GM19324 (cell line): ENCODE data around the gene RAB31.

ENCODE experiments used
- ATAC-seq: cut with Tn5 transposase; IDR thresholded peaks from one replicate; pipeline ENCODE4 v1.9.1; 2021; ENCODE audit warnings: mild to moderate bottlenecking, moderate library complexity; ENCODE audit not compliant: unreplicated experiment, low FRiP score

RAB31 gene

DNA sequence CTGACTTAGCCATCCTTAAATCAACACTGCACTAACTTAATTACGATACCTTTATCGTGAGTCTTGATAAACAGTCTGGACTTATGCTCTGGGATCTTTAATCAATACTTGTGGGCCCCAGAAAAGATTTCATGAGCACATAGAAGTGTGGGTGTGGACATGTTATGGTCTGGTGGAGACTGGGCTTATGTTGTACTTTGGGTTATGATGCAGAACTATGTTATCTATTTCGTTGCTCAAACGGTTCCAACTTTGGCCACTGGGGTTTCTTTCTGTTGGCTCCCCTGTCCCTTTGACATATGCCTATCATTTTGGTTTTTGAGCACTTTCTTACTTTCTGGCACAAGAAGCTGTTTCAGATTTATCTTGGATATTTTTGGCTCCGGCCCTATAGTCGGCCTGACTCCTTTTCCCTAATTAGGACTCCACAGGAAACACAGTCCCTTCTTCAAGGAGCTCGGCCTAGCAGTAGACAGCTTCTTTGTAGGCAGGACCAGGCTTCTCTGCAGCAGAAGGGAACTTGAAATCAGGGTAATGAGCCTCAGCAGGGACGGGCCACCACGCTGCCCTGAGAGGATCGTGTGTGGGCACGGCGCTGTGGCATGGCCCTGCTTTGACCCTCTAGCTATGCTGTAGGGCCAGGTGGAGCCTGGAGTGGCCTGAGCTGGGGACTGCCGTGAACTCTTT, 123.1 kb downstream of the RAB31 start:
- no peak for ATAC-seq

DNA sequence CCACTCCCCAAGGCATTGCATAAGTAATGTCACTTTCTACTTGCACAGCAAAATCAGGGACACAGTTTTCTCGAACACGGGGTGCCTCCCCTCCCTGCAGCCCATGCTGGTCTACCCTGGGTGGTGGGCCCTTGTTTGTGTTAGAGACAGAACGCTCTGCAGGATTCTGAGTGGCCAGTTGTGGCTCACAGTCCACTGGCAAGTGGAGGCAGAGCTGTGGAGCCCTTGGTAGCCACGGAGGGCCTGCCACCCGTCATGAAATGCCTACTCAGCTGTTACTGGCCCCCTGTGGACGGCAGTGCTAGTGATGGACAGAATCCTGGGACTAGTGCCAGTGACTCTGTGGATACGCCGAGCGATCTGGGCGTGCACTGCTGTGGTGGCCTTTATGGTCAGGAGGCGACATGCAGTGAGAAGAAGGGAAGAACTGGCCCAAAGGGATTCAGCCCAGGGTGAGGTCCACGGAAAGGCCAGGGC, 123.7 kb downstream of the RAB31 start:
- ATAC-seq = no peak

- no peak for ATAC-seq
These were observed 124.8 kb downstream of the RAB31 start for GRCh38 chr18:9832871-9833270.

- no peak for ATAC-seq
These were observed 126.5 kb downstream of the RAB31 start for GRCh38 chr18:9834551-9834950.

DNA sequence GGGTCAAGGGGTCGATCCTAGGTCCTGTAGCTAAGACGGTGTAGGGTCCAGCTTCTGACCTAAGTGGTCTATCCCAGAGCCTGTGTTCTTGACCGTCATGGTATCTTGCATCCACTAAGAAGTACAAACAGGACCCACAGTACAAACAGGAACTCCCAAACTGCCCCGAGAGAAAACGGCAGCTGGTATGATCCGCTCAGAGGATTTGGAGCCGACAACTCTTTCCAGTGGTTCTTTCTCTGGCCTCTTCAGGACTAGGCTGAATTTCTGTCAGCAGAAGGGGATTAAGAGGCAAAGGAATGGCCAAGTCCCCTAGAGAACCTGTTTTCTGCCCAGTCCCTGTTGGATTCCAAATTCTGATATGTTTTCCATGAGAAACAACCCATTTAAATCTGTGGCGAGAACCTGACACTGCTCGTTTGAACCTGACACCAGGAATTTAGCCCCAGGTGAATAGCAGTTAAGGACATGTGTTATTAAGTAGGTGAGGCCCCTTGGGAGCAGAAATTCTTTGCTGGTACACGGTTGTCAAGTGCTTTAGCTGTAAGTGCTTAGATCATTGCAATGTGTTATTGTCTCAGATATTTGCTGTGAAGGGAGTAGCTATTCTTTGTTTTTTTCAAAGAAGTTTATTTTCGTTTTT, 127.1 kb downstream of the RAB31 start:
- ATAC-seq = no peak

GRCh38 chr18:9835825-9836224, 127.7 kb downstream of the RAB31 start:
- no peak for ATAC-seq

- no peak for ATAC-seq
These were observed 130.2 kb downstream of the RAB31 start for GRCh38 chr18:9838144-9838877.

DNA sequence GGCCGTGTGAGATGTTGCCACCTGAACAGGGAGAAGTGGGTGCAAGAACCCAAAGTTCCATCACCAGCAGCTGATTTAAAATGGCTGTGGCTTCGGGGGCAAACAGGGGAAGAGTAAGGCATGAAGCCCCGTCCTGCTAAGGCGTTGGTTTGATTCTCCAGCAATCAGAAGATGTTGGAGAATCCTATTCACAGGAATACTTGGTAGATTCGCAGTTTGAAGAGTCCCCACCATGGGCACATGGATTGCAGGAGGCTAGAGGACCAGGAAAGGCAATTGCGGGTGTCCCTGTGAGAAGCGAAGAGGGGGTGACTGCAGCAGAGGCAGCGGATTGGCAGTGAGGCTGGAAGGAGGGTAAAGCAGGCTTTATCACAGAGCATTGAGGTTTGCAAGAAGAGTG, 131.1 kb downstream of the RAB31 start:
- no peak for ATAC-seq

DNA sequence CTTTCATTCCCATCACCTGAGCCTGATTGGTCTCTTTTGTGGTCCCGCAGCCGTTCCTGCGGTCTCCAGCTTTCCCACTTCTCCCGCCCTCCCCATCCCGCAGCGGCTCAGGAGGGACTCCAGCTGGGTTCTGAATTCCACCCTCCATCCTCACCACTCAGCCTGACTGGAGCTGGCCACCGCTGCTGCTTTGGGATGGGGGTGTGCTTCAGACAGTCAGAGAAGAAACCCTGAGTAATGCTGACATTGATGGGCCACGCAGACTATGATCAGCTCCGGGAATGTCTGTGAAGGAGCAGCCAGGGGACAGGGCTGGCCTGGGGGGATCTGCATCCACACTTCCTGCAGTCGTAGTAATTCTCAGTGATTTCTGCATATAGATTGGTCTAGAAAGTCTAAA, 131.8 kb downstream of the RAB31 start:
- ATAC-seq = no peak

DNA sequence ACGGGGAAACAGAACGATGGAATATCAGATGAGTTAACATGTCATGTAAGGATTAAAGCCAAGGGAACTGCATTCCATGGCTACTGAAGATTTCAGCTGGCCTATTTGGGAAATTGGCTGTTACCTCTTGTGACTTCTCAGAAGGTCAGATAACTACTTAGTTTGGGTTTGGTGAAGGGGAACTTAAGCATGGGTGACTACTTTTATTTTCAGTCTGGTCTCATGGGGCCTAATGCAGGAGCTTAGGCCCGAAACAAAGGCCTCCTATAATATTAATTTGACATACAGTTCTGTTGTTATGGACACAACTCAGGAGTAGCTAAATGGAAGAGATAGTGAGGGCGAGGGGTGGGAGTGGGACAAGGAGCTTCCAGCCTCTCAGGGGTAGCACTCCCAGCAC, 133.7 kb downstream of the RAB31 start:
- ATAC-seq = no peak

- no peak for ATAC-seq
These were observed 134.3 kb downstream of the RAB31 start for GRCh38 chr18:9842448-9842847.

DNA sequence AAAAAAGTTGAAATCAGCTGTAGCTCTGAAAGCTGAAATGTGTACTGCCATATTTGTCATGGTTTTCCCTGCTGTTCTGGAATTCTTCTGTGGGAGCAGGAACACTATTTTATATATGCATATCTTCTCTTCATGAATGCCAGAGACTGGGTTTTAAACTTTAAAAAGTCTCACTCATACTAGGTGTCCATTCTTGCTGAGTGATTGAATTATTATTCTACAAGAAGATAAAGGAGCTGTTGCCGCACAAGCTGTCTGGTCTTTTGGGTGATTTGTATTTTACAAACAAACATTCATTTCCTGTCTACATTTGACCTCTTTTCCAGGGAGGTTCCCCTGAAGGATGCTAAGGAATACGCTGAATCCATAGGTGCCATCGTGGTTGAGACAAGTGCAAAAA, 137.2 kb downstream of the RAB31 start:
- no peak for ATAC-seq

DNA sequence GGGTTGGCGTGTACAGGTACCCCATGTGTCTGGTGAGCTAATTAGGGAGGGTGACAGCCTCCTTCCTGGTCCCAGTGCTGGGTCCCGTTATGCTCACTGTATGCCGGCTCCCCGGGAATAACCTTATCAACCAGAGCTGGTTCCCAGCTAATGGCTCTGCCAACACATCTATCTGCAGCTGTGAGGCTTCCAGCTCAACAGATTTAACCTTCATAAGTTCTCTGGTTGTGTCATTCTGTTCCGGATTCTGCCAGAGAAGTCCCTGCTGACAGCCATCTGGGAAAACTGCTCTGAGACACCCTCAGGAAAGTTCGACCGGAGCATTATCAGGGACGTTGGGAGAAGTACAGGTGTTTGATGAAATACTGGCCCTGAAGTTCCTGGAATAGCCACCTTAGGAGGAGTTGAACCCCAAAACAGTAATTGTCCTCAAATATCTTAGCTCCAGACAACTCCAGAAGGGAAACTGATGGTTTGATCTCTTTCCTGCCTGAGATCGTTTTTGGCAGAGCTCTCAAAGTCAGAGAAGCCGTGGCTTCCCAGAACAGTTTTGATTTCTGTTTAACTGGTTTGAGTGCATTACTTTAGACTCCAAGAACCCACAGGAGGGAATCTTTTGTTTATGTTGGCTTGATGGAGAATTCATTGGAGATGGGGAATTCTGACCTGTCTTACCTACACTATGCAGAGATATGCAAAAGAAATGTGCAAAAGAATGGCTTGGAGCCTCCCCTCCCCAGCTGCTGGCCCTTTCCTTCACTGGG, 138.2 kb downstream of the RAB31 start:
- ATAC-seq = no peak

DNA sequence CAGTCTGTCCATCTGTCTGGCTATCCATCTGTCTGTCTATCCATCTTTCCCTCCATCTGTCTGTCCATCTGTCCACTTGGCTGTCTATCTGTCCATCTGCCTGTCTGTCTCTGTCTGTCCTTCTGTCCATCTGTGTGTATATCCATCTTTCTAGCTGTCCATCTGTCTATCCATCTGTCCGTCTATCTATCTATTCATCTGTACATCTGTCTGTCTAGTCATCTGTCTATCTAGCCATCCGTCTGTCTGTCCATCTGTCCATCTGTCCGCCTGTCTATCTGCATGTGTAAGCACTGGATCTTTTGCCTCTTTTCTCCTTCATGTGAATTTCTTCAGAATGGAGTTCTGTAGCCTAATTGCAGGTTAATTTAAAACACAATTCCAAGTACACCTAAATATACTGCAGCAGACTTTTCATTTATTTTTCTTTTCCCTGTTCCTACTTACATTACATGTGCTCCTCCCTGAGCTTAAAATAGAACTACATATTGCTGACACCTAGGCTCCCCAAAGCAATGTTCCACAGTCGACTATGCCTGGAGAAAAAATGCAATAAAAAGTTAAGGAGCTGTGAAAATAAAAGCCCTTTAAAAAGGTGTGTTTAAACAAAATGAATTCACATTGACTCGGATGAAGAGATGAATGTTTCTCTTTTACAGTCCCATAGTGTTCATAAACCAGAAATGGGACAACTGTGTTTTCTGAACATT, 140.2 kb downstream of the RAB31 start:
- no peak for ATAC-seq

- ATAC-seq = no peak
These were observed 141.5 kb downstream of the RAB31 start for GRCh38 chr18:9849407-9850283.

- ATAC-seq = no peak
These were observed 142.2 kb downstream of the RAB31 start for GRCh38 chr18:9850309-9850708.

- no peak for ATAC-seq
These were observed 143.4 kb downstream of the RAB31 start for GRCh38 chr18:9851511-9851910.

DNA sequence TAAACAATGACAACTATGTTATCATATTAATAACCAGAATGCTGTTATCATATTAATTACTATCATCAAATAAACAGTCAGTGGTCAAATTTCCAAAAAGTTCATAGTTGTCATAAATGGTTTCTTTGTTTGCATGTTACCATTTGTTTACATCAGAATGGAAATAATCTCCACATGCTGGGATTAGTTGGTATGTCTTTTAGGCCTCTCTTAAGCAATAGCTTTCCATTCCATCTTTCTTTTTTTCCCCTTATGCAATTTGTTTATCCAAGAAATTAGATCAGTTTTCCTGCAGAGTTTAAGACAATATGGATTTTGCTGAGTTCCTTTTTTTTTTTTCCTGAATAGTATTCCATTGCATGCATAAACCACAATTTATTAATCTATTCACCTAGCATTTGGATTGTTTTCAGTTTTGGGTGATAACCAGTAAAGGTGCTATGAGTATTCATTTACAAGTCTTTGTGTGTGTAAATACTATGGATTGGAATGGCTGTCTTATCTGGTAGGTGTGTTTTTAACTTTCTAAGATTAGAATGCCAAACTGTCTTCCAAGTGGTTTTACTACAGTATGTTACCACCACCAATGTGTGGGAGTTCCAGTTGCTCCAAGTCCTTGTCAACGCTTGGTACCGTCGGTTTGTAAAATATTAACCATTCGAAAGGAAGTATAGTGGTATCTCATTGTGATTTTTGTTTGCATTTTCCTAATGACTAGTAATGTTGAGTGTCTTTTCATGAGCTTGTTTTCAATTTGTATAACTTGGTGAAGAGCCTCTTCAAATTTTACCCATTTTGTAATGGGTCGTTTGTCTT, 144.4 kb downstream of the RAB31 start:
- ATAC-seq = no peak
